GM19035 (cell line): ENCODE results near the gene GINS2.

Source experiments
- ATAC-seq: cut with Tn5 transposase; IDR thresholded peaks from one replicate; pipeline ENCODE4 v1.9.1; 2021; ENCODE audit not compliant: unreplicated experiment

Gene GINS2

DNA sequence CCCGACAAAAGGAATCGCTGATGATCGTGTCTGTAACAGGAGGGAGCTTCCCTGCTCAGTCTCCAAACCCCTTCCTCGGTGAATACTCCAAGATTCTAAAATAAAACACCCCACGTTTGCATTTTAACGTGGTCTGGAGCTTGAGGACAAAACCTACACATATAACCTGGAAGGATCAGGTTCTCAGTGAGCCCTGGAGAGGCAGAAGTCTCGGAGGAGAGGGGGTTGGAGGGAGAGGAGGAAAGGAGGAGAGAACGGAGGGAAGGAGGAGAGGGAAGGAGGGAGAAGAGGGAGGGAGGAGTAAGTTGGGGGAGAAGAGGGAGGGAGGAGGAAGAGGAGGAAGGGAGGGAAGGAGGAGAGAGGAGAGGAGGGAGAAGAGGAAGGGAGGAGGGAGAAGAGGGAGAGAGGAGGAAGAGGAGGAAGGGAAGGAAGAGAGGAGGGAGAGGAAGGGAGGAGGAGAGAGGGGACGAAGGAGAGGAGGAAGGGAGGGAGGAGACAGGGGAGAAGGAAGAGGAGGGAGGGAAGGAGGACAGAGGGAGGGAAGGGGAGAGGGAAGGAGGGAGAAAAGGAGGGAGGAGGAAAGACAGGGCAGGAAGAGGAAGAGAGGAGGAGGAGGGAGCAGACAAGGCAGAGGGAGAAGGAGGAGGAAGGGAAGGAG is 27.4 kb upstream of the GINS2 start:
- no peak for ATAC-seq

DNA sequence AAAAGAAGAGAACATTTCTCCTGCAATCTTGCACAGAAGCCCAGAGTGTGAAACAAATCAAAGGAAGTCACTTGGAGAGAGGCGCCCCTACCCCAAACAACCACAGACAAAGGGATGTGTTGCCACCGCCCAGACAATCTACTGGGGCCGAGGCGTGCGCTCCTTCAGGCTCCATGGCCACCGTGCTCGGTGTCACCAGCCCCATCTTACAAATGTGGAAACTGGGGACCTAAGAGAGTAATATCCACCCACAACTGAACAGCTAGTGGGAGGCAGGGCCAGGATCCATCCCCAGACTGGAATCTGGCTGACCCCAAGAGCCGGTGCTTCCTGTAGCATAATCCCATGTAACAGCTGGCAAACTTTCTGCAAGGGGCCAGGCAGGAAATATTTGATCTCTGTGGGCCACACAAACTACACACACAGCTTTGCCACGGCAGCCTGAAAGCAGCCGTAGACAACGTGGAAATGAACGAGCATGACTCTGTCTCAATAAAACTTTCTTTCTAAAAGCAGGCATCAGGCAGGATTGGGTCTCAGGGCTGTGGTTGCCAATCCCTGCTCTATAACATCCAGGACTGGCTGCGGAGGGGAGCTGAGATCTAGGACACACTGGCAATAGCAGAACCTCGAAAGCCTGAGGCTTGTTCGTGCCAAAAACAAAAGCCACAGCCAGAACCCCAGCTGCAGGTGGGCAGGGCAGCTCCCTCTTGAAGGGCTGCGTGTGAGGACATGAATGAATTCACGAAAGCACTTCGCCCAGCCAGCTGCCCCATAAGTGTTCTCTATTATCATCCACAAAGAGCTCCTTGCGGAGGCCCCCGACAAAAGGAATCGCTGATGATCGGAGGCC is 26.6 kb upstream of the GINS2 start:
- no peak for ATAC-seq

DNA sequence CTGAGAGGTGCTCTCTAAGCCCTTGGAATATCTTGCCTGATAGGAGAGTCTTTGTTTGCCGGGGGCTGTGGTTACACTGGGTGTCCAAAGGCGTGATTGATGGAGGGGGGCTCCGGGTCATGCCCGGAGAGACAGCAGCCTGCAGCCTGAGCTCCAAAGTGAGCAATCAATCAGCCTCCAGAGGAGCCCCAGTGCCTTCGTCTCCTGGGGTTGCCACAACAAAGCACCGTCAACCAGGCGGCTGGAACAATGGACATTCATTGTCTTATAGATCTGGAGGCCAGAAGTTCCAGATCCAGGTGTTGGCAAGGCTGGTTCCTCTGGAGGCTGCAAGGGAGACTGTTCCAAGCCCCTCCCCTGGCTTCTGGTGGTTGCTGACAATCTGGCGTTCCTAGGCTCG is 24.0 kb upstream of the GINS2 start:
- ATAC-seq: no peak

DNA sequence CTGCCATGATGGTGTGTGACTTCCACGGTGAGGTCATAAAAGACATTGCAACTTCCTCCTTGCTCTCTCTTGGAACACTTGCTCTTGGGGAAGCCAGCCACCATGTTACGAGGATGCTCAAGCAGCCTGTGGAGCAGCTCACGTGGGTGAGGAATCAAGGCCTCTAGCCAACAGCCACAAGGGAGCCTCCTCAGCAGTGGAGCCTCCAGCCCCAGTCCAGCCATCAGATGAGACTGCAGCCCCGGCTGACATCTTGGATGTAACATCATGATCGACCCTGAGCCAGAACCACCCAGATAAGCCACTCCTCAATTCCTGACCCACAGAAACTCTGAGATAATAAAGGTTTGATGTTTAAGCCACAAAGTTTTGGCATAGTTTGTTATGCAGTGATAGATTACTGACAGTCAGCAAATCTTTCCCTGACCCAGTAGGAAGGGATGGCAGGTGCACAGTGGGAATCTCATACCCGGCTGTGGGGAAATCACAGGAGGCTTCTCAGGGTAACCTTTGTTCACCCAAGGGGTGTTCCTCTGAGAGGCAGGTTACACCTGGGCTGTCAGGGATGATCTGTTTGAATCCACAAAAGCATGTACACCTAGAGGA is 23.3 kb upstream of the GINS2 start:
- ATAC-seq: no peak

DNA sequence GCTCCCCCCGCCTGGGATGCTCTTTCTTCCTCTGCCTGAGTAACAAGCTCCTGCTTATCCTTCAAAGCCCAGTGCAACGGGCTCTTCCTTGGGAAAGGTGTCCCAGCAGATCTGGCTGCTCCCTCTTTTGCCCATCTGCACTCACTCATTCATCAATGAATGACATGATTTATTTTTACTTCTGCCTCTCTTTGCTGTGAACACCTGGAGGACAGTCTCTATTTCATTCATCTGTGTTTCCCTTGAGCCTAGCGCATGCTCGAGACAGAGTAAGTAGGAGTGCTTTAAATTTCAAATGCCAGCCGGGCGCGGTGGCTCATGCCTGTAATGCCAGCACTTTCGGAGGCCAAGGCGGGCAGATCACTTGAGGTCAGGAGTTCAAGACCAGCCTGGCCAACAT is 22.0 kb upstream of the GINS2 start:
- no peak for ATAC-seq

DNA sequence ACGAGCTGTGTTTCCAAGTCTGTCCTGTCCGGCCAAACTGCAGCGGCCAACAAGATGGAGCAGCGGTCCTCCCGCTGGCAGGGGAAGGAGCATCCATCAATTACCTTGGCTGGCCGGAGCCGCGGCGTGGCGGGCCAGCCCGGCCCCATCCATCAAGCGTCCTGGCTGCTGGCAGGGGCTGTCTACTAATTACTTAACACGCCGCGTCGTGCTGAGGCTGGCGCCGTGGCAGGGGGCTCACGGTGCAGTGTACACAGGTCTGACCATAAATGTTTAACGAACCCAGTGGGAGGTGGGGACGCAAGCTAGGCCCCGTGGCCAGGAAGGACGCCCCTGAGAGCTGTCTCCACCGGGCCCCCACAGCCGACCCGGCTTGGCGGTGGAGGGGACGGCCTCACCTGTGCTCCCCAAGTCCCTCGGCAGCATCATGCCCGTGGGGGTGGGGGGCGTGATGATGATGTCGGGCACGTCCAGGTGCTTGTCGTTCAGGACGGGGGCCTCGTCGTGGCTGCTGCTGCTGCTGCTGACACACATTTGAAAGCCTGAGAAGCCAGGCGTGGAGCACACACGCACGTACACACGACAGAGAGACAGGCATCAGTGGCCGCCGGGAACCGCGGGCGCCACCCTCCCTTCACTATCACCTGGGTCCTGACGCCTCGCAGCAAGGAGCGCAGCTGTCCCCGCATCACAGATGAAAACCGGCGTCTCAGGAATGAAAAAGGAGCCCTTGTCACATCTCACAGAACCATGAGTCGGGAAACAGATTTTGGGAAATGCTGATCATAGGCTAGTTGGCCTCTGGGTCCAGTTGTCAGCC is 21.2 kb upstream of the GINS2 start:
- ATAC-seq: no peak

DNA sequence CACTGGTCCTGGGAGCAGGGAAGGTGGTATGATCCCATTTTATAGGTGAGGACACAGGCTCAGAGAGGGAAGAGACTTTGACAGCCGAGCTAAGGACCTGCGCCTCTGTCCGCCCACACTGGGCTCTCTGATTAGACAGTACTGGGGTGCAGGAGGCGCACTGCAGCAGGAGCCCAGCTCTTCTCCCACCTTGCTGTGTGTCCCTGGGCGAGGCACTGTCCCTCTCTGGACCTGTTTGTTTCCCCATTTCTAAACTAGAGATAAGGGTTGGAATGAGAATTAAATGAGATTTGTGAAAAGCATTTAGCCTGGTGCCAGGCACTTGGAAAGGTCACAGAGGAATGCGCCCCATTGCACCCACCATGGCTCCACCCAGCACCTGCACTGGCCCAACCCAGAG is 19.6 kb upstream of the GINS2 start:
- ATAC-seq: no peak

DNA sequence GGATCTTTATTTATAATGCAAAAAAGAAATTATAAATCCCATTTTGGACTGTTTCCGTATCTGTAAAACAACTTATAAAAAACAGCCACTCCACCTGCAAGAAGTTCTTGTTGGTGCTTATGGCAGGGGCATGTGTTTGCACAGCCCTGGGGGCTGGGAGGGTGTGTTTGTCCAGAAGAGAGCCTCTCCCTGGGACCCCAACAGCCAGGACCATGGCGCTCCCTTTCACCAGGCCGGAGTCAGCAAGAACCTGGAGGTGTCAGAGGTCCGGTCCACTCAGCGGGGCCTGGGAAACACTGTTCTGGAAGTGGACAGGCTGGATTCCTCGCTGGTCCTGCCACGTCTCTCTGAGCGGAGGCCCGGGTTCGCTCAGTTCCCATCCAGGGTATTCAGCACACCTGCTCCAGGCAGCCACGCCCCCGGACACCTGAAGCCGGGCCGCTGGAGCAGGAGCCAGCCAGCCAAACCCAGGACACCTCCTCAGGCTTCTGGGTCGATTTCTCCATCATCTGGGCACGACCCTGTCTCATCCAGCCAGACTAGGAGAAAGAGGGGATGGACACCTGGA is 18.9 kb upstream of the GINS2 start:
- ATAC-seq: no peak

DNA sequence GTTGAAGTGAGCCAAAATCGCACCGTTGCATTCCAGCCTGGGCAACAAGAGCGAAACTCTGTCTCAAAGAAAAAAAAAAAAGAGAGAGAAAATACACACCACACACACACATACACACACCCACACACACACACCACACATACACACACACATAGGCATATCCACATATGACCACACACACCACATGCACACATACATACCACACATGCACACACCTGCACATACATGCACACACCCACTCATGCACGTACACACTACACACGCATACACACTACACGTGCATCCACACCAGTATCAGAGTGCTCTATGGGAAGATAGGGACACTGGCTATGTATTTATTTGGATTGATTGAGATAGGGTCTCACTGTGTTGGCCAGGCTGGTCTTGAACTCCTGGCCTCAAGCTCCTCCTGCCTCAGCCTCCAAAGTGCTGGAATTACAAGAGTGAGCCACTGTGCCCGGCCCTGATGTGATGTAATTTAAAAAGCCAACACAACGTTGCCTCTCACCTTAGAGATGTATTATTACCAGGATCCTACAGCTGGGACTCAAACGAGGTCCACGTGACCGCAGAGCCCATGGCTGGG is 17.8 kb upstream of the GINS2 start:
- no peak for ATAC-seq

DNA sequence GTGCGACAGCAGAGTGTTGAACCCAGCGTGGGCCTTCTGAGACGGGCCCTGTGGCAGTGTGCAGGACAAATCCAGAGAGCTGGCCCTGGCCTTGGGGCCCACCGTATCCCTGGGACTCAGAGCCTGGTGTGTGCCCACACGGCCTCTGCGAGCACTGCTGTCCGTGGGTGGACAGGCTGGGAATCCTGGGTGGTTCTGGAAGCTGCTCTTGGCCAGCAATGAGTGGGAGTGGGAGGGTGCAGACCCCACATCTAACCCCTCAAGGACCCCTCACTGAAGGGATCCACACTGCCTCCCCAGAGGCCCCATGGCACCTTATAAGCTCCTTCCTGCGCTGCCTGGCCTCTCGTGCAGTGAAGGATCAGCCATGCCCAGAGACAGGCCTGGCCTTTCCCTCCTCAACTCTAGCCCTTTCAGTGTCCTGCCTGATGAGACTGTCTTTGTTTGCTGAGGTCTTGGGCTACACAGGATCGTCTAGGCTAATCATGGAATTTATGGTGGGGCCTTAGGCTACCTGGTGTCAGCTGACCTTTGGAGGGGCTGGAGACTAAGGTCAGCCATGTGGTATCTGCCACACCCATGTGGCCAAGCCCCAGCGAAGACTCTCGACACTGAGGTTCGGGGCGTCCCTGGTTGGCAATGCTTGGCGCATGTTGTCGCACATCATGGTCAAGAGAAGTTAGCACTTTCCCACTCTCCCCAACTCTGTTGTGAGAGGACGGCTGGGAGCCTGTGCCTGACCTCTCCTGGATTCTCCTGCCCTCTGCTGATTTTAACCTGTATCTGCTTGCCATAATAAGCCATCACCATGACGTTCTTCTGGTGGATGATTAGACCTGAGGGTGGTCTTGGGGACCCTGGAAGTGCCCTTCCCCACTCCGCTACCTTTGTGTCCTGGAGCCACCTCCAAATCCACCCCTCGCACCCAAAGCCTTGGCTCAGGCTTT is 16.4 kb upstream of the GINS2 start:
- no peak for ATAC-seq

DNA sequence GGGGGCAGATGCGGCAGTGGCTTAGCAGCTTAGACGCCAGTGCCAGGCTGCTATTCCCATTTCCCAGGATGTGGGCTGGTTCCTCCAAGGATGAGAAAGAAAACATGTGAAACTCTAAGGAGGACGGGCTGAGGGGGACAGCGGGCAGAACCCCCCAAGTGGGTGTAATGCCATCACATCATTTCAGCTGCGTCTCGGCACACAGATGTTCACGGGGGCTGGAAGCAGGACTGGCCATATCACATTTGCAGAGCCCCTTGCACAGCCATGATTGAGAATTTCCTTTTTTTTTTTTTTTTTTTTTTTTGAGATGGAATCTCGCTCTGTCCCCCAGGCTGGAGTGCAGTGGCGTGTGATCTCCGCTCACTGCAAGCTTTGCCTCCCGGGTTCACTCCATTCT is 15.3 kb upstream of the GINS2 start:
- no peak for ATAC-seq

DNA sequence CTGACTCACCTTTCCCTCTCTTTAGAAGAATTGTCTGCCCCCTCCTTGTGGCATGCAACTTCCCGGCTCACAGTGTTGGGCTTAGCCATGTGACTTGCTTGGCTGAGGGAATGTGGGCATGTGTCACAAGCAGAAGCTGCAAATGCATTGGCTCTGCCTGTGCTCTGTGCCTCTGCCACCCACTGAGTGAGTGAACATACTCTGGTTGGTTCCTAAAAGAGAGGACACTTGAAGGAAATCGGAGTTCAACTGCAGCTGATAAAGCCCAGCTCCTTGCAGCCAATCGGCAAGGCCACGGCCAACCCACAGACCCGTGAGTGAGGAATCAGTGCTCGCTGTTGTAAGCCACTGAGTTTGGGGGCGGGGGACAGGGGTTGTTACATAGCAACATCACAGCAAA is 10.9 kb upstream of the GINS2 start:
- ATAC-seq: no peak

DNA sequence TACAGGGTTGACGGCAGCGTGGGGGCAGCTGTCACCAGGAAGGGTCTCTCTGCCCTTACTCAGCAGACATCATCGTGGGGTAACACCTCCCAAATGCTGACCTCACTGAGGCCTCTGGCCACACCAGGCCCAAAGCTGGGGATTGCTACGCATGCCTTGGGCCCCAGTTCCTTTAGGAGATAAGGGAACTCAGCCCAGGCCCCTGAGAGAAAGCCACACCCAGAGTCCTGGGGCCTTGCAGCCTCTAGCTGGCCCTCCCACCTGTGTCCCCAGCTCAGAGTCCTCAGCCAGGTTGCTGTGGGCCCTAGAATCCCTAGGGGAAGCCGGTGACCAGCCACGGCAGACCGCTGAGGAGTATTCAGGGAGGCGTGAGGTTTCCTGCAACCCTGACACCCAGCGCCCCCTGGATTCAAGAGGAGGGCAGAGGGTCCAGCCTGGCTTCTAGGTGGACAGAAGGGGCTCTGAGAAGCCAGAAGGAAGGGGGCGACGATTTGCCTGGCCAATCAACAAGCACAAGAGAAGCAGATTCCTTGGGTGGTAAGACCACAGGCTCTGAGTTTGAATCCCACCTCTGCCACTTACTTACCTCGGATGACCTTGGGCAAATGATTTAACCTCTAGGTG is 10.3 kb upstream of the GINS2 start:
- ATAC-seq: no peak

DNA sequence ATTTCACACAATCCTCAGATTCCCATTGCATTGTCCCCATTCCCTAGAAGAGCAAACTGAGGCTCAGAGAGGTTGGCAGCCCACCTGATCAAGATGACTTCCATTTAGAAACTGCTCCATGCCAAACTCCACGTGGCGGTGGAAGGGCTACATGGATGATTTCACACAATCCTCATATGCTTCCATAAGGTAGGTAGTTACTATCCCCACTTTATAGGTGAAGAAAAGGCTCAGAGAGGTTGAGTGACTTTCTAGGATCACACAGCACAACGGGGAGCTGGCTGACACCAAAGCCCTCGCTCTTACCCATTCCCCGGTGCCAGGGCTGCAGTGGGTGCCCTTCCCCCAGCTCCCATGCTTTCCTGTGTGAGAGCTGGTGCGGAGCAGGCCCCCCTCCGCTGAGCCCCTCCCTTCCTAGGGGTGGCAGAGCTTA is 9.7 kb upstream of the GINS2 start:
- ATAC-seq: no peak

DNA sequence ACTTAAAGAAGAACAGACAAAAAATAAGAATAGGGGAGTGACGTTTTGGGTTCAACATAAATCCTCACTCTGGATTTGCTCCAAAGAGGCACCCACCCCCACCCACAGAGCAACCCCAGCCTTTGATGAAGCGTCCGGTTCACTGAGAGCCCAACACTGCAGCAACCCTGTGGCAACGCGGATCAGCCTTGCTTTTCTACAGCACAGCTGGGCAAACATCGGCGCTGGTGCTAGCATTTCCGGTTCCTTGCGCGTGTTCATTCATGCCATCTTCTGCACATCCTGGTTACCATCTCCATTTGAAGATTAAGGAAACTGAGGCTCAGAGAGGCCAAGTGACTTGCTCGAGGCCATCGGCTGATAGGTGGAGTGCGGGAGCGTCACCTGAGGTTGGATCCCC is 8.7 kb upstream of the GINS2 start:
- ATAC-seq: no peak

DNA sequence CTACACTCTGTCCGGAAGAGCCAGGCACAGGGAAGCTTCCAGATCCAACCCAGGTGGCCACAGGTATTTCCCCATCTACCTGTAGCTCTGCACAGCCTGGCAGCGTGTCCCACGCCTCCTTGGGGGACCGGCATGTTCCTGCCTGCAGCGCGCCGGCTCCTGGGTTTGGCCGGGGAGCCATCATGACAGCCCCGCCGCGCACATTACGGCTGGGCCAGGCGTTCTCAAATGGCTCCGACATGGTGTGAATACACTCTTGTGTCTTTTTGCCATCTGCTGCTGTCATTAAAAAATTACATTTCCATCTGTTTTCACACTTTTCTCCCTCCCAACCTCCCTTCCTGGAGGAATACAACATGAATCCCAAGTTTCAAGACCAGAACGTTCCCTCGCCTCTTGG is 8.0 kb upstream of the GINS2 start:
- ATAC-seq: no peak

DNA sequence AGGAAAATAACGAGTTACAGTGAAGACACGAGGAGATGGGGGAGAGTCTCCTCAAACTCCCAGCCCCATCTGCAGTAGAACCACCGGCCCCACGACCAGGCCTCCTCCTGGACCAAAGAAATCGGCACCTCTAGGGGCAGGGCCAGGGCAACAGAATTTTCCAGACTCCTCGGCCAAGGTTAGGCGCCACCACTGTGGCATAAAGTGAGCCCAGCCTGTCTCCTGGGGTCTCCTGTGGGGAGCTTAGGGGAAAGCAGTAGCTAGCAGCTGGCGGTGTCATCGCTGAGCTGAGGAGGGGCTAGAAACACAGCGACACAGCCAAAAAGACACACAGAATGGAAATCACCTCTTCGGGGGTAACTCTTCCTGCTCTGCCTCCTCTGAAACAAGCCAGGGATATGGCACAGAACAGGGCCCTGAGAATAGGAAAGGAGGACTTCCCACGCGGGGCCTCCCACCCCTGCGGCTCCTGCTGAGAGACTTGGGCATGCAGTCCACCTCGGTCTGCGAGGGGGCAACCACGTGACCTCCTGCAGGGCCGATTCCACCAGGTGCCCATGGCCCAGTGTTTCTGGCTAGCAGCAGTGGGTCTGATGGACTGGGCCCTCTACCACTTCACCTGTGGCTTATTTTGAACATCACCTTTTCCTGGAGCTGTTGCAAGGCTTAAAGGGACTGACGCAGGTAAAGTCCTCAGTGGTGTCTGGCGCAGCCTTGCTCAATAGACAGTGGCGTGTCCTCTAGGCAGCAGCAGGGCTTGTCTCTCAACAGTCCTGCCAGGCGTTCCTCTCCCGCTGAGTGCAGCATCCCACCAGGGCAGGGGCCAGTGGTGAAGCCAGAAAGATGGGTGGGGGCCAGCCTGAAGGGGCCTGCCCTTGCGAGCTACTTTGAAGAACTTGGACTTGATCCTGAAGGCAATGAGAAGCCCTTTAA is 6.7 kb upstream of the GINS2 start:
- ATAC-seq: no peak

DNA sequence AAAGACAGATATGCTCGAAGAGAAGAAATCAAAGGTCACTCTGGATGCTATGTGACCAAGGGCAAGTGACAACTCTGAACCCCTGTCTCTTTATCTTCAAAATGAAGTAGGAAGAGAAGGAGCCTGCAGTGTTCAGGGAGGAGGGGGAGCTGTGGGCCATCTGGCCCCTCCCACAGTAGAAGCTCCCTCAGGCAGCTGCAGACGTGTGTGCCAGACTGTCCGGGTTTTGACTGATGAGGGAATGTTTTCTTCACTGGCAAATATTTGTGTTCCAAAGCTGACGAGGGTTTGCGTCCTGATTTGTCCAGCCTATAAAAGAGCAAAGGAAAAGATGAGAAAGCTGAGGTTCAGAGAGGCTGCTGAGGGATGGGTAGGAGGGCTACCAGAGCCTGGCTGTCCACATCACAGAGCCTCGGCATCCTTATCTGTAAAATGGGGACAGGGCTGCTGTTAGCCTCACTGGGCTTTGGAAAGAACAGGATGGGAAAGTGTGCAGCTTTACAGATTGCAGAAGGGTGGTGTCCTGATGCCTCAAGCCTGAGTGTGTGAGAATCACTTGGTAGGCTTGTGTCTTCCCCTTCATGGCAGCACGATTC is 1.8 kb upstream of the GINS2 start:
- no peak for ATAC-seq
